Colonic mucosa (tissue), 4 donors: ENCODE data around the gene RABGAP1. TPM values are rescaled to one million over a fixed set of nuclear protein-coding genes. Genes with fewer than 3 reads are reported as not detected.

Source experiments
- DNase-seq: peaks from one replicate; pipeline ENCODE4 v3.0.0-alpha.2; 2020
- H3K27ac ChIP-seq: fragments of 200-600 bp; one replicate; pipeline ENCODE4 v1.8.0; 2021
- H3K27me3 ChIP-seq: fragments of 200-600 bp; one replicate; pipeline ENCODE4 v1.8.0; 2021
- H3K36me3 ChIP-seq: fragments of 200-600 bp; one replicate; pipeline ENCODE4 v1.8.0; 2021
- H3K4me1 ChIP-seq: fragments of 200-600 bp; one replicate; pipeline ENCODE4 v1.8.0; 2021; ENCODE audit warnings: mild to moderate bottlenecking
- H3K4me3 ChIP-seq: fragments of 200-600 bp; one replicate; pipeline ENCODE4 v1.8.0; 2021
- H3K9ac ChIP-seq, 2 donors: one replicate each; pipeline ENCODE4 v1.7.0; 2013; ENCODE audit warnings: control low read depth in 2 of 2, low read depth in 2 of 2, low read length in 2 of 2
- H3K9me3 ChIP-seq: fragments of 200-600 bp; one replicate; pipeline ENCODE4 v1.8.0; 2021
- CTCF ChIP-seq: fragments of 200-600 bp; IDR thresholded peaks from one replicate; pipeline ENCODE4 v1.8.0; 2022; ENCODE audit warnings: antibody characterized with exemption, mild to moderate bottlenecking
- intact Hi-C: fragments of 100-400 bp; cut with DNase I; formaldehyde crosslinking; loops from one replicate; pipeline ENCODE4 v1.14.1; 2022
- total RNA-seq, 2 donors: library from RNA; stranded (reverse); fragmentation: NEBNext Ultra II Directional in 1 of 2; extraction: Animal tissue kit (Norgen Biotek cat#: 25700) in 1 of 2; gene quantifications; one replicate each; pipeline ENCODE4 v1.2.1, GENCODE V29; 2021
- donor health status: healthy.
- donor health status: DM: no; HTN: no; CAD: no.
- donor health status: DM: no; HTN: no; CAD: no.

The RABGAP1 gene
- total RNA-seq, 2 donors from 2014 or later = 40.9 to 49.4 TPM

GRCh38 chr9:123089040-123089439, 148.2 kb downstream of the RABGAP1 start:
- H3K36me3 ChIP-seq = peaks cover 9% of the 10 kb centered on the region
- H3K27me3 ChIP-seq = no peaks in the 10 kb centered on the region
- intact Hi-C loops = no loop called here
- H3K9ac ChIP-seq = no peak overlapping the region
- no peaks in the 10 kb centered on the region for H3K9me3 ChIP-seq
- no peak for TF ChIP-seq CTCF
- H3K4me1 ChIP-seq = no peaks in the 10 kb centered on the region
- no peak for DNase-seq
- no peak overlapping the region for H3K4me3 ChIP-seq
- H3K27ac ChIP-seq = no peak overlapping the region

GRCh38 chr9:123089790-123090189, 149.0 kb downstream of the RABGAP1 start:
- Histone ChIP-seq H3K9me3 (no peaks in the 10 kb centered on the region), H3K4me1 (no peaks in the 10 kb centered on the region), H3K9ac (no peak overlapping the region), H3K36me3 (peaks cover 9% of the 10 kb centered on the region), H3K27ac (no peak overlapping the region), H3K27me3 (no peaks in the 10 kb centered on the region), H3K4me3 (no peak overlapping the region)
- intact Hi-C loops = no loop called here
- DNase-seq = no peak
- TF ChIP-seq CTCF = no peak

- H3K4me3 ChIP-seq = no peak overlapping the region
- H3K9me3 ChIP-seq = no peaks in the 10 kb centered on the region
- TF ChIP-seq CTCF = no peak
- no peak for DNase-seq
- H3K4me1 ChIP-seq = no peaks in the 10 kb centered on the region
- H3K27me3 ChIP-seq = no peaks in the 10 kb centered on the region
- no peak overlapping the region for H3K9ac ChIP-seq
- intact Hi-C loops = no loop called here
- no peak overlapping the region for H3K27ac ChIP-seq
- peaks cover 9% of the 10 kb centered on the region for H3K36me3 ChIP-seq
Measured at GRCh38 chr9:123090198-123090896, 149.5 kb downstream of the RABGAP1 start.

GRCh38 chr9:123090956-123091355, 150.1 kb downstream of the RABGAP1 start:
- H3K36me3 ChIP-seq = peaks cover 10% of the 10 kb centered on the region
- H3K4me3 ChIP-seq = no peak overlapping the region
- no peaks in the 10 kb centered on the region for H3K4me1 ChIP-seq
- H3K27me3 ChIP-seq = no peaks in the 10 kb centered on the region
- intact Hi-C loops = no loop called here
- H3K27ac ChIP-seq = no peak overlapping the region
- H3K9me3 ChIP-seq = no peaks in the 10 kb centered on the region
- no peak for DNase-seq
- no peak overlapping the region for H3K9ac ChIP-seq
- no peak for TF ChIP-seq CTCF

GRCh38 chr9:123091459-123091858, 150.6 kb downstream of the RABGAP1 start:
- peaks cover 14% of the 10 kb centered on the region for H3K36me3 ChIP-seq
- no peak overlapping the region for H3K4me3 ChIP-seq
- no peak overlapping the region for H3K27ac ChIP-seq
- TF ChIP-seq CTCF = no peak
- intact Hi-C loops = no loop called here
- H3K4me1 ChIP-seq = no peaks in the 10 kb centered on the region
- H3K9ac ChIP-seq = no peak overlapping the region
- no peak for DNase-seq
- no peaks in the 10 kb centered on the region for H3K9me3 ChIP-seq
- H3K27me3 ChIP-seq = no peaks in the 10 kb centered on the region
